Mucosa of rectum (tissue), 2 donors: ENCODE data around the gene DNAJA4.

ENCODE experiments used
- H3K27ac ChIP-seq, 2 donors: one replicate each; pipeline ENCODE4 v1.7.0; 2013; ENCODE audit warnings: inconsistent platforms in 2 of 2, low read depth in 2 of 2, low read length in 2 of 2
- H3K27me3 ChIP-seq, 2 donors: one replicate each; pipeline ENCODE4 v1.7.0; 2013; ENCODE audit warnings: low read length in 2 of 2; ENCODE audit not compliant: control insufficient read depth in 2 of 2, insufficient read depth in 2 of 2
- H3K36me3 ChIP-seq, 2 donors: one replicate each; pipeline ENCODE4 v1.7.0; 2013; ENCODE audit warnings: low read length in 2 of 2; ENCODE audit not compliant: control insufficient read depth in 2 of 2, insufficient read depth in 2 of 2
- H3K4me1 ChIP-seq, 2 donors: one replicate each; pipeline ENCODE4 v1.7.0; 2013; ENCODE audit warnings: low read length in 2 of 2, mild to moderate bottlenecking in 1 of 2; ENCODE audit not compliant: control insufficient read depth in 2 of 2, insufficient read depth in 2 of 2
- H3K4me3 ChIP-seq, 2 donors: one replicate each; pipeline ENCODE4 v1.7.0; 2013; ENCODE audit warnings: low read length in 2 of 2
- H3K9ac ChIP-seq, 2 donors: one replicate each; pipeline ENCODE4 v1.7.0; 2013; ENCODE audit warnings: low read length in 2 of 2, low read depth in 1 of 2, mild to moderate bottlenecking in 1 of 2
- H3K9me3 ChIP-seq, 2 donors: one replicate each; pipeline ENCODE4 v1.7.0; 2013; ENCODE audit warnings: low read length in 2 of 2; ENCODE audit not compliant: control insufficient read depth in 2 of 2
- donor health status: healthy.
- donor health status: Normal muscosa, but diverticular disease.

DNAJA4 gene

DNA sequence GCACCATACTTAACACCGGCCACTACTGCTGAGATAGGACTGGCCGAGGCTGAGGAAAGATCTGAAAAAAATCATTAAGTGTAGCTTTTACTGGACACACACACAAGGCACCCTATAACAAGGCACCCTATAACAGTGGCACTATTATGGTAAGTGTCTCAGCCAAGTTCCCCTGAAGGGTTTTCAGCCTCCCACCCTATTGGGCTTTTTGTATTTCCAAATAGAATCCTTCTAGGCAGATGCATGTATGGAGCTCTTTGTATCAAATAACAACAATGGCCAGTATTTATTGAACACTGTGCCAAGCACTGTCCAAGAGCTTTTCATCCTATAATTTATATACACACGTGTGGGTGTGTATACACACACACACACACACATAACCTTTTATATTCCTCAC, 6.7 kb upstream of the DNAJA4 start:
- no peak overlapping the region for H3K9ac ChIP-seq

GRCh38 chr15:78259232-78259631, 5.1 kb upstream of the DNAJA4 start:
- Histone ChIP-seq H3K4me1 (peaks cover 0 to 11% of the 10 kb centered on the region in 2 donors), H3K9me3 (no peaks in the 10 kb centered on the region), H3K36me3 (no peaks in the 10 kb centered on the region), H3K4me3 (no peak overlapping the region), H3K27me3 (no peaks in the 10 kb centered on the region), H3K27ac (no peak overlapping the region), H3K9ac (no peak overlapping the region)

More for the DNA sequence above, 6.7 kb upstream of the DNAJA4 start:
- H3K9me3 ChIP-seq = no peaks in the 10 kb centered on the region
- H3K4me1 ChIP-seq = peaks cover 0 to 4% of the 10 kb centered on the region in 2 donors
- H3K36me3 ChIP-seq = no peaks in the 10 kb centered on the region
- no peak overlapping the region for H3K27ac ChIP-seq
- no peak overlapping the region for H3K4me3 ChIP-seq
- no peaks in the 10 kb centered on the region for H3K27me3 ChIP-seq

- no peak overlapping the region for H3K27ac ChIP-seq
- H3K27me3 ChIP-seq = no peaks in the 10 kb centered on the region
- no peak overlapping the region for H3K9ac ChIP-seq
These were observed 3.9 kb upstream of the DNAJA4 start for GRCh38 chr15:78260489-78260888.

DNA sequence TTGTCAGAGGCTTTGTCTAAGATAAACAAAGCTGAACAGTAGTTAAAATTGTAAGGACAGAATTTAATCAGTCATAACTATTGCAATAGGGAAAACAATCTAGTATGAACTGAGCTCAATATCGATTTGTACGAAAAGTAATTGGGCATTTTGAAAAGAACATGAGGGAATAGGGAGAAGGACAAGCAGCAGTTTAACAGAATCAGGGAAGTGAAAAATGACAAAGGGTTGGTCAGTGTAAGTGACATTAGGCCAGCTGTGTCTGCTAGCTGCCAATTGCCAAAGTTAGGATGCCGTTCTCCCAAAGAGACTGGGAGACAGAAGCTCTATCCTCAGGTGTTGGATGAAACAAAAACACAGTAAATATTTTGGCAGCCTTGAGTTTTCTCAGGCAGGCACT, 3.3 kb upstream of the DNAJA4 start:
- H3K27me3 ChIP-seq = no peaks in the 10 kb centered on the region
- H3K9ac ChIP-seq = no peak overlapping the region
- no peak overlapping the region for H3K4me3 ChIP-seq
- no peaks in the 10 kb centered on the region for H3K9me3 ChIP-seq
- no peak overlapping the region for H3K27ac ChIP-seq
- H3K4me1 ChIP-seq = peaks cover 8 to 20% of the 10 kb centered on the region in 2 donors
- H3K36me3 ChIP-seq = no peaks in the 10 kb centered on the region

More at GRCh38 chr15:78260489-78260888, 3.9 kb upstream of the DNAJA4 start:
- no peak overlapping the region for H3K4me3 ChIP-seq
- no peaks in the 10 kb centered on the region for H3K36me3 ChIP-seq
- H3K9me3 ChIP-seq = no peaks in the 10 kb centered on the region
- H3K4me1 ChIP-seq = peaks cover 5 to 18% of the 10 kb centered on the region in 2 donors

- Histone ChIP-seq H3K36me3 (no peaks in the 10 kb centered on the region), H3K27me3 (no peaks in the 10 kb centered on the region), H3K9me3 (no peaks in the 10 kb centered on the region), H3K9ac (peak overlapping the region in 1 of 2 donors; percentile 89), H3K4me3 (no peak overlapping the region), H3K27ac (peak overlapping the region in 1 of 2 donors; percentile 79), H3K4me1 (peaks cover 8 to 20% of the 10 kb centered on the region in 2 donors)
These were observed 996 bp upstream of the DNAJA4 start for GRCh38 chr15:78263351-78263781.

GRCh38 chr15:78263907-78264303, 457 bp upstream of the DNAJA4 start:
- H3K27ac ChIP-seq = peak overlapping the region; percentile 79 to 83
- H3K9me3 ChIP-seq = no peaks in the 10 kb centered on the region
- peak overlapping the region; percentile 68 to 89 for H3K9ac ChIP-seq
- peaks cover 8 to 20% of the 10 kb centered on the region in 2 donors for H3K4me1 ChIP-seq
- peaks cover 0 to 4% of the 10 kb centered on the region in 2 donors for H3K36me3 ChIP-seq
- H3K4me3 ChIP-seq = peak overlapping the region; percentile 48 to 81
- no peaks in the 10 kb centered on the region for H3K27me3 ChIP-seq

GRCh38 chr15:78265137-78265460, 737 bp downstream of the DNAJA4 start:
- Histone ChIP-seq H3K9ac (peak overlapping the region; percentile 77 to 81), H3K27ac (peak overlapping the region; percentile 48 to 83), H3K4me3 (peak overlapping the region; percentile 67 to 81)

GRCh38 chr15:78265752-78266224, 1.4 kb downstream of the DNAJA4 start:
- peak overlapping the region in 1 of 2 donors; percentile 67 for H3K4me3 ChIP-seq
- peaks cover 0 to 6% of the 10 kb centered on the region in 2 donors for H3K36me3 ChIP-seq
- H3K9me3 ChIP-seq = no peaks in the 10 kb centered on the region
- no peaks in the 10 kb centered on the region for H3K27me3 ChIP-seq
- no peak overlapping the region for H3K27ac ChIP-seq
- peaks cover 8 to 20% of the 10 kb centered on the region in 2 donors for H3K4me1 ChIP-seq
- H3K9ac ChIP-seq = peak overlapping the region in 1 of 2 donors; percentile 81

More at GRCh38 chr15:78265137-78265460, 737 bp downstream of the DNAJA4 start:
- Histone ChIP-seq H3K27me3 (no peaks in the 10 kb centered on the region), H3K9me3 (no peaks in the 10 kb centered on the region), H3K36me3 (peaks cover 0 to 6% of the 10 kb centered on the region in 2 donors), H3K4me1 (peaks cover 8 to 20% of the 10 kb centered on the region in 2 donors)

DNA sequence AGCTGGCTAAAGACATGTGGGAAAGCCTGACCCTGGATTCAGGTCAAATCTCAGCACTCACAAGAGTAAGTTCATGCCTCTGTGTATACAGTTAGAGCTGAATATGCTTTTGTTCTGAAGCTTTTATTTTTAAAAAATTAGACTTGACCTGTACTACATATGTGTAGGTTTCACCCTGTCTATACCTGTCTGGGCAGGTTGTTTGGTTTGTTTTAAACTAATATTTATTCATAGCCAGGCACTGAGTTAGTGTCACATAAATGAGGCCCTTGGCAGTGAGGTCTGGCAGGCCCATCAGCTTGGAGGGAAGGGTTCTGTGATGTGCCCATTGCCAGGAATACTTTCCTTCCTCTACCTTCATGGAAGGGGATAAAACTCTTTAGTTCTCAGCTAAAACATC, 1.9 kb downstream of the DNAJA4 start:
- no peaks in the 10 kb centered on the region for H3K27me3 ChIP-seq
- peaks cover 8 to 17% of the 10 kb centered on the region in 2 donors for H3K4me1 ChIP-seq
- peaks cover 4 to 6% of the 10 kb centered on the region in 2 donors for H3K36me3 ChIP-seq
- H3K27ac ChIP-seq = no peak overlapping the region
- no peak overlapping the region for H3K9ac ChIP-seq
- no peak overlapping the region for H3K4me3 ChIP-seq
- H3K9me3 ChIP-seq = no peaks in the 10 kb centered on the region

DNA sequence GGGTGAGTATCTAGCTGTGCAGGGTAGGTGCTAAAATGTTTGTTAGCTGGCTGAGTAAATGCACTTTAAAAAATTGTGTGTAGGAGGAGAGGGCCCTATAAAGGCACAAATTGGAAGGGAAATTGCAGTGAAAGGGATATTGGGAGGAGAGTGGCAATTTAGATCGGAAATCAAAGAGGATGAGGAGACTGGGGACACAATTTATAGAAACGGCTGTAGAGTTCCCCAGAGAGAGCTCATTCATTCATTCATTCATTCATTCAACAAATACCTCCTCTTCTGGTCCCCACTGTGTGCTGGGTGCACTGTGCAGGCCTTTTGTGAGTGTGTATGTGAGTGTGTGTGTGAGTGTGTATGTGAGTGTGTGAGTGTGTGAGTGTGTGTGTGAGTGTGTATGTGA, 2.4 kb downstream of the DNAJA4 start:
- Histone ChIP-seq H3K9ac (no peak overlapping the region), H3K27me3 (no peaks in the 10 kb centered on the region), H3K4me3 (no peak overlapping the region), H3K4me1 (peaks cover 8 to 16% of the 10 kb centered on the region in 2 donors), H3K36me3 (peaks cover 4 to 7% of the 10 kb centered on the region in 2 donors), H3K27ac (no peak overlapping the region), H3K9me3 (no peaks in the 10 kb centered on the region)
